ENCODE results near the gene POMT2. TPM values are rescaled to one million over a fixed set of nuclear protein-coding genes. Genes with fewer than 3 reads are reported as not detected.
"Not testable (repeated sequence)": the region's sequence is repeated elsewhere in the genome, so short reads cannot be mapped to it uniquely, and the experiment has no call there.

Gene POMT2
- total and polyA plus RNA-seq, 7 experiments from 2014 or later: 0.39 to 15.3 (median 9.2) TPM; not detected in 1

- peaks cover 0 to 2% (median 0%) of the 10 kb centered on the region in 7 donors for H3K4me1 Mint-ChIP-seq
These were observed 38.8 kb downstream of the POMT2 start for GRCh38 chr14:77281852-77282410.

GRCh38 chr14:77280921-77281320, 39.8 kb downstream of the POMT2 start:
- DNase-seq; ATAC-seq; H3K4me1 Mint-ChIP-seq; H3K27ac ChIP-seq (ENCODE audit: low read depth, low read length); POLR2A ChIA-PET; intact Hi-C loops (cut with micrococcal nuclease); H3K9me3 ChIP-seq (ENCODE audit: control insufficient read depth in 2 of 3, low read length in 3 of 3); H3K4me3 ChIP-seq (ENCODE audit: low read length); H3K27me3 ChIP-seq (ENCODE audit: control insufficient read depth in 2 of 2, insufficient read depth in 2 of 2, low read length in 2 of 2); H3K27ac Mint-ChIP-seq; H3K27me3 Mint-ChIP-seq; H3K4me3 Mint-ChIP-seq; H3K4me1 ChIP-seq (ENCODE audit: control insufficient read depth in 2 of 2, insufficient read depth in 2 of 2, low read length in 2 of 2); CTCF ChIA-PET; H3K9me3 Mint-ChIP-seq: not testable (repeated sequence)
- H3K36me3 Mint-ChIP-seq: peaks cover 0 to 47% (median 18%) of the 10 kb centered on the region in 5 donors
- peaks cover 0 to 16% (median 0%) of the 10 kb centered on the region in 3 experiments for H3K36me3 ChIP-seq (ENCODE audit: control insufficient read depth in 2 of 3, insufficient read depth in 3 of 3, low read length in 3 of 3)

More at GRCh38 chr14:77281852-77282410, 38.8 kb downstream of the POMT2 start:
- no peak overlapping the region for H3K27ac ChIP-seq (ENCODE audit: low read depth, low read length)
- H3K4me3 ChIP-seq (ENCODE audit: low read length): no peak overlapping the region
- ATAC-seq: no peak
- no peaks in the 10 kb centered on the region for H3K4me1 ChIP-seq (ENCODE audit: control insufficient read depth in 2 of 2, insufficient read depth in 2 of 2, low read length in 2 of 2)
- no peak overlapping the region for H3K27ac Mint-ChIP-seq
- no peak for DNase-seq
- no peaks in the 10 kb centered on the region for H3K9me3 ChIP-seq (ENCODE audit: control insufficient read depth in 2 of 3, low read length in 3 of 3)
- peaks cover 0 to 16% (median 0%) of the 10 kb centered on the region in 3 experiments for H3K36me3 ChIP-seq (ENCODE audit: control insufficient read depth in 2 of 3, insufficient read depth in 3 of 3, low read length in 3 of 3)
- ChIA-PET CTCF (interaction anchor here (0.6 kb wide), 1 partner anchor 93 kb away, joined by 3 read pairs; no protein-coding TSS in a partner anchor), POLR2A (no interaction called here)
- H3K9me3 Mint-ChIP-seq: no peaks in the 10 kb centered on the region
- intact Hi-C loops (cut with micrococcal nuclease): no loop called here
- H3K27me3 ChIP-seq (ENCODE audit: control insufficient read depth in 2 of 2, insufficient read depth in 2 of 2, low read length in 2 of 2): no peaks in the 10 kb centered on the region
- H3K4me3 Mint-ChIP-seq: no peak overlapping the region
- no peaks in the 10 kb centered on the region for H3K27me3 Mint-ChIP-seq
- H3K36me3 Mint-ChIP-seq: peaks cover 0 to 58% (median 27%) of the 10 kb centered on the region in 5 donors

DNA sequence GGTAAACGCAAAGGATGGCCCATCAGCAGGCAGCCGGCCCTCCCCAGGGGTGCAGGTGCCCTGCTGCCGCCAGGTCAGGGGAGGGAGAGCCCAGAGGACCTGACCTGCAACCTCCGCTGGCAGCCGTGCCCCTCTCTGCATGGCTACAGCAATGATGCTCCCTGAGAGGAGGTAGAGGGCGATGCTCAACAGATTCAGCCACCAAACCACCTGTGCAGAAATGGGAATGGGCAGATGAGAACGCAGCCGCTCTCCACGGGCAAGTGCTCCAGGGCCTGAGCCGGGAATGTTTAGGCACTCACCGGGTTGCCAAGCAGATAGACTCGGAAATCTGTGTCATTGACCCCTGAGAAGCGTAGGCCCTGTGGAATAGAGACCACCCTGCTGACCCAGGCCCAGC, 41.0 kb downstream of the POMT2 start:
- CTCF ChIA-PET: no interaction called here
- peaks cover 0 to 2% (median 0%) of the 10 kb centered on the region in 7 donors for H3K4me1 Mint-ChIP-seq
- ATAC-seq: no peak
- no peak for DNase-seq
- intact Hi-C loops (cut with micrococcal nuclease): no loop called here
- peaks cover 0 to 10% (median 0%) of the 10 kb centered on the region in 3 experiments for H3K36me3 ChIP-seq (ENCODE audit: control insufficient read depth in 2 of 3, insufficient read depth in 3 of 3, low read length in 3 of 3)
- no peak overlapping the region for H3K4me3 ChIP-seq (ENCODE audit: low read length)
- H3K9me3 Mint-ChIP-seq: no peaks in the 10 kb centered on the region
- no peak overlapping the region for H3K27ac Mint-ChIP-seq
- no peak overlapping the region for H3K4me3 Mint-ChIP-seq
- no peaks in the 10 kb centered on the region for H3K27me3 ChIP-seq (ENCODE audit: control insufficient read depth in 2 of 2, insufficient read depth in 2 of 2, low read length in 2 of 2)
- no peaks in the 10 kb centered on the region for H3K27me3 Mint-ChIP-seq
- H3K9me3 ChIP-seq (ENCODE audit: control insufficient read depth in 2 of 3, low read length in 3 of 3): no peaks in the 10 kb centered on the region
- POLR2A ChIA-PET: no interaction called here
- H3K36me3 Mint-ChIP-seq: peaks cover 0 to 35% (median 11%) of the 10 kb centered on the region in 5 donors
- H3K27ac ChIP-seq (ENCODE audit: low read depth, low read length): no peak overlapping the region
- H3K4me1 ChIP-seq (ENCODE audit: control insufficient read depth in 2 of 2, insufficient read depth in 2 of 2, low read length in 2 of 2): no peaks in the 10 kb centered on the region

DNA sequence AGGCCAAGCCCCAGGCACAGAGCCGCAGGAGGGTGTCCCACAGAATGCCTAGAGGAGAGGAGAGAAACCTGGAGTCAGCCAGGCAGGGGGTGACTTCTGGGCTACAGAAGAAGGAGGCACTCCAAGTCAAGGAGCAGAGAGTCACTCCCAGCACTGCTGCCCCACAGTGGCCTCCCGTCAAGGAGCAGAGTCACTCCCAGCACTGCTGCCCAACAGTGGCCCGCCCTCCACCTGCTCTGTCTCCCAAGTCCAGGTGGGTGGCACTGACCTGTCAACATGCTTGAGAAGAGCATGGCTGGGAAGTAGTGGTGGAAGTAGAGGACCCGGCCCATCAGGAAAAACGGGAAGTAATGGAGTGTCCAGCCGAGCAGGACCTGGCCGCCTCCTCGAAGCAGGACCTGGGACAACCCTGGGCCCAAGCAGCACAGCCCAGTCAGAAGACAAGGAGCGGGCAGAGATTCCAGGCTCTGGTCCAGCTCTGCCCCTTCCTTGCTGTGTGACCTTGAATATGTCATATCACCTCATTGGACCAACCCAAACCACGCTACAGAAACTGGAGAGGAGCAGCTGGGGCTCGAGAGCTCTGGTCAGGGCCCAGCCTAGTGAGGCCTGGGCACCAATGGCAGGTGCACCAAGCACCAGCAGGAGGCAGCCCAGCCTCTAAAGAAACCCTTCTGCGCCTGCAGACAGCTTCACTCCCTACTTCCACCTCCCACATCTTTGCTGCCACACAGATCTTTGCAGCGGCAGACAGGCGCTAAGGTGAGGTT, 42.0 kb downstream of the POMT2 start:
- no peaks in the 10 kb centered on the region for H3K4me1 ChIP-seq (ENCODE audit: control insufficient read depth in 2 of 2, insufficient read depth in 2 of 2, low read length in 2 of 2)
- no peak for DNase-seq
- Mint-ChIP-seq H3K27me3 (no peaks in the 10 kb centered on the region), H3K9me3 (no peaks in the 10 kb centered on the region), H3K4me3 (no peak overlapping the region), H3K27ac (no peak overlapping the region), H3K4me1 (no peaks in the 10 kb centered on the region), H3K36me3 (peaks cover 0 to 26% (median 4%) of the 10 kb centered on the region in 5 donors)
- H3K36me3 ChIP-seq (ENCODE audit: control insufficient read depth in 2 of 3, insufficient read depth in 3 of 3, low read length in 3 of 3): peaks cover 0 to 7% (median 0%) of the 10 kb centered on the region in 3 experiments
- no peak overlapping the region for H3K4me3 ChIP-seq (ENCODE audit: low read length)
- no peak for ATAC-seq
- H3K27ac ChIP-seq (ENCODE audit: low read depth, low read length): no peak overlapping the region
- no peaks in the 10 kb centered on the region for H3K27me3 ChIP-seq (ENCODE audit: control insufficient read depth in 2 of 2, insufficient read depth in 2 of 2, low read length in 2 of 2)
- ChIA-PET POLR2A (no interaction called here), CTCF (no interaction called here)
- H3K9me3 ChIP-seq (ENCODE audit: control insufficient read depth in 2 of 3, low read length in 3 of 3): no peaks in the 10 kb centered on the region
- intact Hi-C loops (cut with micrococcal nuclease): no loop called here

- intact Hi-C loops (cut with micrococcal nuclease): no loop called here
- CTCF ChIA-PET: no interaction called here
- peaks cover 0 to 7% (median 0%) of the 10 kb centered on the region in 3 experiments for H3K36me3 ChIP-seq (ENCODE audit: control insufficient read depth in 2 of 3, insufficient read depth in 3 of 3, low read length in 3 of 3)
- H3K27ac Mint-ChIP-seq: no peak overlapping the region
- H3K4me3 Mint-ChIP-seq: no peak overlapping the region
- H3K27me3 Mint-ChIP-seq: peaks cover 0 to 14% (median 9%) of the 10 kb centered on the region in 5 donors
- H3K27ac ChIP-seq (ENCODE audit: low read depth, low read length): no peak overlapping the region
- no peak overlapping the region for H3K4me3 ChIP-seq (ENCODE audit: low read length)
- no peaks in the 10 kb centered on the region for H3K9me3 Mint-ChIP-seq
- no peak for DNase-seq
- POLR2A ChIA-PET: no interaction called here
- peaks cover 0 to 23% (median 4%) of the 10 kb centered on the region in 5 donors for H3K36me3 Mint-ChIP-seq
- H3K4me1 ChIP-seq (ENCODE audit: control insufficient read depth in 2 of 2, insufficient read depth in 2 of 2, low read length in 2 of 2): no peaks in the 10 kb centered on the region
- peaks cover 0 to 5% (median 0%) of the 10 kb centered on the region in 7 donors for H3K4me1 Mint-ChIP-seq
- ATAC-seq: no peak
- H3K27me3 ChIP-seq (ENCODE audit: control insufficient read depth in 2 of 2, insufficient read depth in 2 of 2, low read length in 2 of 2): no peaks in the 10 kb centered on the region
- H3K9me3 ChIP-seq (ENCODE audit: control insufficient read depth in 2 of 3, low read length in 3 of 3): no peaks in the 10 kb centered on the region
These were observed 43.7 kb downstream of the POMT2 start for GRCh38 chr14:77276959-77277358.

DNA sequence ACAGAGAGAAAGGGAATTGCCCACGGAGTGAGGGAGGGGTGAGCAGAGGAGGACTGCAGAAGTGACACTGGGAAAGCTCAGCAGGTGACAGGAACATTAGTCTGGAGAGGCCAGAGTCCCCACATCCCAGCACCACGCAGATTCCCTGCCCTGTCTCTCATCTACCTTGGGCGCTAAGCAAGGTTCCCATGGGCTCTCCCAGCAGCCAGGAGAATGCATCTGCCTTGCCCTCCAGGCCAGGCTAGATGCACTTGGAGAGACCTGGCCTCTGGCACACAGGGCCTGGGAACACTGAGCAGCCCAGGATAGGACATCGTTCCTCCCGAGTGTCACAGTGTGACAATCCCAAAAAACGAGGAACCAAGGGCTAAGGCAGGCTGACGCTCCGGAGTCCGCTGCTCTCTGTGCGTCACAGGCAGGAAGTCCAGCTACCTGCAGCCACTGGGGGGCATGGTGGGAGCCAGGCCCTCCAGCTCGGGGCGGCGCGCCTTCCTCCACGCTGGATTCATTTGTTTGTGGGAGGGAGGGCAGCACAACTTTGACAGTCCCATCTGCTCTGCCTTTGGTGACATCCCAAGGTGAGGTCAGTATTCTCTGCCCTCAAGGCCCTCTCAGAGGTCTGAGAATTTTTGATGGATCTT, 44.3 kb downstream of the POMT2 start:
- Mint-ChIP-seq H3K27ac (no peak overlapping the region), H3K36me3 (peaks cover 0 to 23% (median 4%) of the 10 kb centered on the region in 5 donors), H3K9me3 (no peaks in the 10 kb centered on the region), H3K4me1 (peaks cover 0 to 5% (median 0%) of the 10 kb centered on the region in 7 donors), H3K27me3 (peaks cover 5 to 20% (median 14%) of the 10 kb centered on the region in 5 donors), H3K4me3 (no peak overlapping the region)
- Histone ChIP-seq H3K27ac (ENCODE audit: low read depth, low read length) (no peak overlapping the region), H3K36me3 (ENCODE audit: control insufficient read depth in 2 of 3, insufficient read depth in 3 of 3, low read length in 3 of 3) (peaks cover 0 to 7% (median 0%) of the 10 kb centered on the region in 3 experiments), H3K4me3 (ENCODE audit: low read length) (no peak overlapping the region), H3K27me3 (ENCODE audit: control insufficient read depth in 2 of 2, insufficient read depth in 2 of 2, low read length in 2 of 2) (no peaks in the 10 kb centered on the region), H3K4me1 (ENCODE audit: control insufficient read depth in 2 of 2, insufficient read depth in 2 of 2, low read length in 2 of 2) (no peaks in the 10 kb centered on the region), H3K9me3 (ENCODE audit: control insufficient read depth in 2 of 3, low read length in 3 of 3) (no peaks in the 10 kb centered on the region)
- ChIA-PET POLR2A (no interaction called here), CTCF (no interaction called here)
- intact Hi-C loops (cut with micrococcal nuclease): no loop called here
- no peak for ATAC-seq
- DNase-seq: no peak

All from naive thymus-derived CD4-positive, alpha-beta T cell (primary cell).